Breast epithelium (tissue), 3 donors: ENCODE measurements around the gene HMCN2.

Source experiments
- POLR2A ChIP-seq: fragments of 450-650 bp; IDR thresholded peaks from one replicate; pipeline ENCODE4 v1.6.1; 2016; ENCODE audit warnings: antibody characterized with exemption, mild to moderate bottlenecking, moderate library complexity
- TF ChIP-seq, protein P1 (sequence below), 3 donors: fragments of 450-650 bp; IDR thresholded peaks; one replicate each; pipeline ENCODE4 v1.5.1; 2016 to 2017; ENCODE audit warnings: antibody characterized with exemption in 3 of 3, mild to moderate bottlenecking in 3 of 3, moderate library complexity in 3 of 3

DNA sequence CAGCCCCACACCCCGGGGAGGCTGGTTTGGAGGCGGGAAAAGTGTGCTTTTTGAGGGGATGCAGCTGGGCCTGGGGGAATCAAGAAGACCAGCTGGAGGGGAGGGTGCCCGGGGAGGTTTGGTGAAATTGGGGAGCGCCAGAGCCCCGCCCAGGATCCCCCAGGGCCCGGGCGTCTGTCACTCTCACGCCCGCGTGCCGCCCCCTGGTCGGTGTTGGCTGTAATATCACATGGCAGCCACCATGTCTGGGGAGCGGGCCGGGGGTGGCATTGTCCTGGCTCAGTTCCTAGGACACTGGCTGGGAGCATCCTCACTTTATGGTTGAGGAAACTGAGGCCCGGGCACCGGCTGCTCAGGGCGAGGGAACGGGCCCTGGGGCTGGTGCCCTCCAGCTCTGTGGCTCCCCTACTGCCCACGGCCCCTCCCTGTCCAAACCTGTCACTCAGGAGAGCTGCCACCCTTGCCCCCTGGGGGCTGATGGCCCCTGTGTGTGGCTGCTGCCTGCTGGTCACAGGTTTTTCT is 206.7 kb downstream of the HMCN2 start:
- TF ChIP-seq, protein P1, sequence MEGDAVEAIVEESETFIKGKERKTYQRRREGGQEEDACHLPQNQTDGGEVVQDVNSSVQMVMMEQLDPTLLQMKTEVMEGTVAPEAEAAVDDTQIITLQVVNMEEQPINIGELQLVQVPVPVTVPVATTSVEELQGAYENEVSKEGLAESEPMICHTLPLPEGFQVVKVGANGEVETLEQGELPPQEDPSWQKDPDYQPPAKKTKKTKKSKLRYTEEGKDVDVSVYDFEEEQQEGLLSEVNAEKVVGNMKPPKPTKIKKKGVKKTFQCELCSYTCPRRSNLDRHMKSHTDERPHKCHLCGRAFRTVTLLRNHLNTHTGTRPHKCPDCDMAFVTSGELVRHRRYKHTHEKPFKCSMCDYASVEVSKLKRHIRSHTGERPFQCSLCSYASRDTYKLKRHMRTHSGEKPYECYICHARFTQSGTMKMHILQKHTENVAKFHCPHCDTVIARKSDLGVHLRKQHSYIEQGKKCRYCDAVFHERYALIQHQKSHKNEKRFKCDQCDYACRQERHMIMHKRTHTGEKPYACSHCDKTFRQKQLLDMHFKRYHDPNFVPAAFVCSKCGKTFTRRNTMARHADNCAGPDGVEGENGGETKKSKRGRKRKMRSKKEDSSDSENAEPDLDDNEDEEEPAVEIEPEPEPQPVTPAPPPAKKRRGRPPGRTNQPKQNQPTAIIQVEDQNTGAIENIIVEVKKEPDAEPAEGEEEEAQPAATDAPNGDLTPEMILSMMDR (IDR thresholded peaks at IDR 0.05): no peak
- TF ChIP-seq POLR2A: no peak
